Endothelial cell of umbilical vein (primary cell): ENCODE data around the gene ZNF471. TPM values are rescaled to one million over a fixed set of nuclear protein-coding genes. Genes with fewer than 3 reads are reported as not detected.

ENCODE experiments used
- Bru-seq: library from RNA; stranded (reverse); fragments of 400-500 nt; gene quantifications from one replicate; lab custom pipeline; 2021; lab: Mats Ljungman, UMichigan
- BruChase-seq, 2 experiments: library from RNA; stranded (reverse); fragments of 400-500 nt; gene quantifications; one replicate each; lab custom pipeline; 2021; lab: Mats Ljungman, UMichigan
- BruUV-seq: library from RNA; stranded (reverse); fragments of 400-500 nt; replicated peaks from 2 replicates; lab custom pipeline; 2021; lab: Mats Ljungman, UMichigan
- CTCF ChIA-PET: fragments of 300-600, 350-600 bp; sonication (Branson Sonifier 250); formaldehyde crosslinking; loops from one replicate; lab custom pipeline; 2021; ENCODE audit warnings: antibody characterized with exemption, inconsistent platforms; lab: Charles Lee
- POLR2A ChIA-PET: fragments of 300-600, 350-600 bp; sonication (Branson Sonifier 250); formaldehyde crosslinking; loops from one replicate; lab custom pipeline; 2021; ENCODE audit warnings: antibody characterized with exemption, inconsistent platforms; lab: Charles Lee
- DNase-seq: peaks from one replicate; pipeline ENCODE4 v3.0.0-alpha.2; 2011; ENCODE audit warnings: low read depth, low spot score
- FAIRE-seq: peaks from 2 replicates; lab custom pipeline; 2011; peaks lifted over from hg19 to GRCh38; lab: Jason Lieb, UNC
- H2AFZ ChIP-seq: 2 replicates; pipeline ENCODE4 v1.6.0; 2012; ENCODE audit warnings: low read depth, low read length, control low read depth, inconsistent platforms
- H3K27ac ChIP-seq: 2 replicates; pipeline ENCODE4 v1.5.1; 2011; ENCODE audit warnings: low read depth, mild to moderate bottlenecking, control low read depth, low read length, moderate library complexity; ENCODE audit not compliant: insufficient read depth
- H3K27me3 ChIP-seq, 2 experiments: 2 replicates each; pipeline versions ENCODE4 v1.6.0 to v1.6.1; 2011; ENCODE audit warnings: low read length in 2 of 2, mixed read lengths in 1 of 2; ENCODE audit not compliant: control insufficient read depth in 2 of 2, insufficient read depth in 2 of 2
- H3K36me3 ChIP-seq, 2 experiments: 2 replicates in 1 of 2; 3 replicates in 1 of 2; pipeline ENCODE4 v1.5.1; 2011; ENCODE audit warnings: low read length in 2 of 2, mild to moderate bottlenecking in 1 of 2, moderate library complexity in 1 of 2; ENCODE audit not compliant: control insufficient read depth in 2 of 2, insufficient read depth in 2 of 2; ENCODE audit errors: extremely low read depth in 1 of 2
- H3K4me1 ChIP-seq: 3 replicates; pipeline ENCODE4 v1.5.1; 2011; ENCODE audit warnings: mild to moderate bottlenecking, low read length; ENCODE audit not compliant: control insufficient read depth, insufficient read depth; ENCODE audit errors: extremely low read depth
- H3K4me2 ChIP-seq: 2 replicates; pipeline ENCODE4 v1.6.1; 2011; ENCODE audit warnings: low read length, control low read depth, mixed read lengths; ENCODE audit not compliant: insufficient read depth
- H3K4me3 ChIP-seq, 3 experiments: fragments of 200-600 bp in 1 of 3; sonication (generic), shearing (Covaris generic) in 1 of 3; replicated peaks in 1 of 3; 2 replicates each; pipeline ENCODE4 v1.5.1; 2011 to 2016; ENCODE audit warnings: control low read depth in 3 of 3, low read length in 3 of 3, mild to moderate bottlenecking in 2 of 3, inconsistent platforms in 1 of 3, low read depth in 1 of 3, moderate library complexity in 1 of 3; ENCODE audit not compliant: insufficient read depth in 1 of 3
- H3K79me2 ChIP-seq: 2 replicates; pipeline ENCODE4 v1.6.0; 2012; ENCODE audit warnings: low read length, inconsistent platforms; ENCODE audit not compliant: control insufficient read depth, insufficient read depth
- H3K9ac ChIP-seq: replicated peaks from 2 replicates; pipeline ENCODE3; 2011; ENCODE audit warnings: low read length, control low read depth; ENCODE audit not compliant: insufficient read depth; ENCODE audit errors: extremely low read depth
- H3K9me1 ChIP-seq: replicated peaks from 3 replicates; pipeline ENCODE4 v1.6.0; 2011; ENCODE audit warnings: mild to moderate bottlenecking, low read length; ENCODE audit not compliant: control insufficient read depth, insufficient read depth; ENCODE audit errors: extremely low read depth
- H3K9me3 ChIP-seq: replicated peaks from 2 replicates; pipeline ENCODE4 v1.5.1; 2012; ENCODE audit warnings: low read length, inconsistent platforms; ENCODE audit not compliant: control insufficient read depth, insufficient read depth
- H4K20me1 ChIP-seq: replicated peaks from 2 replicates; pipeline ENCODE3; 2011; ENCODE audit warnings: mild to moderate bottlenecking, low read length; ENCODE audit not compliant: control insufficient read depth, insufficient read depth; ENCODE audit errors: extremely low read depth
- EZH2 ChIP-seq: IDR thresholded peaks from 2 replicates; pipeline ENCODE4 v1.6.1; 2012; ENCODE audit warnings: borderline replicate concordance, low read depth, mild to moderate bottlenecking, moderate library complexity, low read length, inconsistent platforms; ENCODE audit not compliant: severe bottlenecking
- FOS ChIP-seq: IDR thresholded peaks from 2 replicates; pipeline ENCODE4 v1.6.1; 2011; ENCODE audit warnings: mild to moderate bottlenecking, low read length, moderate library complexity, borderline replicate concordance; ENCODE audit not compliant: insufficient read depth
- GATA2 ChIP-seq: IDR thresholded peaks from 2 replicates; pipeline ENCODE4 v1.7.0; 2011; ENCODE audit warnings: low read depth, mild to moderate bottlenecking, moderate library complexity, mixed read lengths, low read length; ENCODE audit not compliant: insufficient read length, insufficient read depth
- JUN ChIP-seq: IDR thresholded peaks from 2 replicates; pipeline ENCODE4 v1.6.1; 2011; ENCODE audit warnings: borderline replicate concordance, low read depth; ENCODE audit not compliant: insufficient read length, insufficient read depth
- MAX ChIP-seq: IDR thresholded peaks from 2 replicates; pipeline ENCODE4 v1.6.1; 2011; ENCODE audit not compliant: insufficient read depth, insufficient read length
- MYC ChIP-seq: IDR thresholded peaks from one replicate; pipeline ENCODE4 v1.6.1; 2011; ENCODE audit warnings: mild to moderate bottlenecking, low read depth, low read length
- POLR2A ChIP-seq: IDR thresholded peaks from 2 replicates; pipeline ENCODE4 v1.6.1; 2012; ENCODE audit warnings: low read depth, mild to moderate bottlenecking, control low read depth, low read length
- POLR2AphosphoS5 ChIP-seq: IDR thresholded peaks from 2 replicates; pipeline ENCODE4 v1.6.1; 2012; ENCODE audit warnings: low read depth, mild to moderate bottlenecking, control low read depth, low read length, moderate library complexity; ENCODE audit not compliant: insufficient read depth
- dilution Hi-C: fragments of 300-500 bp; cut with MboI; formaldehyde crosslinking; loops from one replicate; pipeline ENCODE4 v1.15.0; 2019; ENCODE audit warnings: low sequenced_read_pairs; ENCODE audit not compliant: extremely low pct_ligation_motif_present
- intact Hi-C: fragments of 100-400 bp; cut with micrococcal nuclease; formaldehyde crosslinking; loops from one replicate; pipeline ENCODE4 v1.10.0; 2022
- long read RNA-seq: library from polyadenylated mRNA; stranded (forward); transcript quantifications from one replicate; pipeline ENCODE4 v2.0.0, GENCODE V29; 2021
- polyA minus RNA-seq, 3 experiments: library from RNA; depleted of rRNA, polyadenylated mRNA; stranded (reverse); fragments of >200 nt; gene quantifications; 1 replicate in 1 of 3; 2 replicates in 2 of 3; pipeline ENCODE4 v1.2.3, GENCODE V29; 2011
- polyA plus RNA-seq, 4 experiments: library from polyadenylated mRNA; depleted of rRNA in 3 of 4; stranded (reverse) in 3 of 4; unstranded in 1 of 4; fragments of >200 nt; gene quantifications; 2 replicates each; pipeline versions ENCODE4 v1.2.1 to v1.2.3, GENCODE V29; 2011 to 2012; ENCODE audit warnings: missing spikeins in 1 of 4
- total RNA-seq: library from RNA; stranded (reverse); gene quantifications from 2 replicates; pipeline ENCODE4 v1.2.3, GENCODE V29; 2021
- TF ChIP-seq, protein P1 (sequence below), 2 donors: IDR thresholded peaks; 1 replicate in 1 of 2; 2 replicates in 1 of 2; pipeline ENCODE4 v1.5.1; 2011; ENCODE audit warnings: low read length in 2 of 2, mild to moderate bottlenecking in 2 of 2, moderate library complexity in 2 of 2, control low read depth in 1 of 2, inconsistent platforms in 1 of 2, low read depth in 1 of 2; ENCODE audit not compliant: insufficient read depth in 1 of 2; ENCODE audit errors: extremely low read depth in 1 of 2

ZNF471 gene
- total RNA-seq = 2.0 and 3.1 TPM in 2 replicates
- 0.70 and 0.92 TPM in 2 replicates for polyA plus RNA-seq
- 0.71 and 1.1 TPM in 2 replicates for polyA plus RNA-seq (2011; cell fraction: cytosol; rRNA removed)
- 5.8 and 6.2 TPM in 2 replicates for polyA plus RNA-seq (2011; cell fraction: nucleus; rRNA removed)
- 0.79 and 1.8 TPM in 2 replicates for polyA plus RNA-seq (2012)
- polyA minus RNA-seq = 2.4 and 2.7 TPM in 2 replicates
- not detected for polyA minus RNA-seq (2011; cell fraction: cytosol; rRNA and poly(A)+ RNA removed)
- 2.1 and 2.5 TPM in 2 replicates for polyA minus RNA-seq (2011; cell fraction: nucleus; rRNA and poly(A)+ RNA removed)
- percentile 42 among the genes with signal in this experiment for Bru-seq, nascent RNA
- percentile 52 among the genes with signal in this experiment for BruChase-seq, experiment 1, labeled RNA remaining after a 6-hour chase
- percentile 45 among the genes with signal in this experiment for BruChase-seq, experiment 2, labeled RNA remaining after a 2-hour chase
- long read RNA-seq, full-length matches to known transcripts = 2 of 3 reads
- long read RNA-seq, partial matches to known transcripts = 0 of 3 reads
- long read RNA-seq, other reads (novel, unspliced or antisense) = 1 of 3 reads

GRCh38 chr19:56507446-56508289, at the start of gene ZNF471:
Gene ZNF471 (plus strand): TSS chr19:56507855. CDS start chr19:56511572, 3,717 bp downstream.
- TF ChIP-seq GATA2 (no peak), MAX (peak; percentile 35)
- dilution Hi-C loops = no loop called here
- intact Hi-C loops = loop anchor here (1.0 kb wide), 4 partner anchors 29 to 103 kb away; partner anchors contain the start of genes ZFP28, ZNF470 and ZNF583
- CTCF ChIA-PET = no interaction called here
- Histone ChIP-seq H3K9me3 (no peaks in the 10 kb centered on the region), H3K4me2 (peak within 1 kb of the TSS; percentile 86), H2AFZ (peak within 1 kb of the TSS; percentile 98), H3K79me2 (no peaks in the 10 kb centered on the region), H3K4me1 (peaks cover 3% of the 10 kb centered on the region), H3K9ac (peak within 1 kb of the TSS; percentile 80), H3K27me3 (no peaks in the 10 kb centered on the region), H3K4me3 (peak within 1 kb of the TSS; percentile 44 to 78 (median 61)), H4K20me1 (no peaks in the 10 kb centered on the region), H3K9me1 (no peaks in the 10 kb centered on the region), H3K36me3 (no peaks in the 10 kb centered on the region), H3K27ac (peak within 1 kb of the TSS; percentile 70)
- POLR2A ChIA-PET = no interaction called here
- FAIRE-seq (peak; percentile 97), DNase-seq (peak; percentile 99)
- BruUV-seq = no TSS peak

- no peak overlapping the region for H3K4me2 ChIP-seq
- H3K4me3 ChIP-seq = no peak overlapping the region
- H3K4me1 ChIP-seq = no peaks in the 10 kb centered on the region
- dilution Hi-C loops = no loop called here
- FAIRE-seq (no peak), DNase-seq (no peak)
- H3K9ac ChIP-seq = no peak overlapping the region
- H3K27ac ChIP-seq = no peak overlapping the region
- no peaks in the 10 kb centered on the region for H3K36me3 ChIP-seq
- no TSS peak for BruUV-seq
- ChIA-PET CTCF (no interaction called here), POLR2A (no interaction called here)
- no peaks in the 10 kb centered on the region for H4K20me1 ChIP-seq
- intact Hi-C loops = no loop called here
- H3K27me3 ChIP-seq = no peaks in the 10 kb centered on the region
- H2AFZ ChIP-seq = no peak overlapping the region
- no peak for TF ChIP-seq MYC
- no peak for TF ChIP-seq EZH2
- TF ChIP-seq JUN = no peak
- no peak for TF ChIP-seq GATA2
- TF ChIP-seq POLR2A = no peak
- TF ChIP-seq POLR2AphosphoS5 = no peak
- TF ChIP-seq, protein P1, sequence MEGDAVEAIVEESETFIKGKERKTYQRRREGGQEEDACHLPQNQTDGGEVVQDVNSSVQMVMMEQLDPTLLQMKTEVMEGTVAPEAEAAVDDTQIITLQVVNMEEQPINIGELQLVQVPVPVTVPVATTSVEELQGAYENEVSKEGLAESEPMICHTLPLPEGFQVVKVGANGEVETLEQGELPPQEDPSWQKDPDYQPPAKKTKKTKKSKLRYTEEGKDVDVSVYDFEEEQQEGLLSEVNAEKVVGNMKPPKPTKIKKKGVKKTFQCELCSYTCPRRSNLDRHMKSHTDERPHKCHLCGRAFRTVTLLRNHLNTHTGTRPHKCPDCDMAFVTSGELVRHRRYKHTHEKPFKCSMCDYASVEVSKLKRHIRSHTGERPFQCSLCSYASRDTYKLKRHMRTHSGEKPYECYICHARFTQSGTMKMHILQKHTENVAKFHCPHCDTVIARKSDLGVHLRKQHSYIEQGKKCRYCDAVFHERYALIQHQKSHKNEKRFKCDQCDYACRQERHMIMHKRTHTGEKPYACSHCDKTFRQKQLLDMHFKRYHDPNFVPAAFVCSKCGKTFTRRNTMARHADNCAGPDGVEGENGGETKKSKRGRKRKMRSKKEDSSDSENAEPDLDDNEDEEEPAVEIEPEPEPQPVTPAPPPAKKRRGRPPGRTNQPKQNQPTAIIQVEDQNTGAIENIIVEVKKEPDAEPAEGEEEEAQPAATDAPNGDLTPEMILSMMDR (IDR thresholded peaks at IDR 0.05; ENCODE audit: extremely low read depth in 1 of 2, insufficient read depth in 1 of 2, low read depth in 1 of 2, low read length in 2 of 2) = no peak
- TF ChIP-seq FOS = no peak
- TF ChIP-seq MAX = no peak
- no peaks in the 10 kb centered on the region for H3K9me3 ChIP-seq
- H3K9me1 ChIP-seq = no peaks in the 10 kb centered on the region
- no peaks in the 10 kb centered on the region for H3K79me2 ChIP-seq
Measured at GRCh38 chr19:56474308-56474707, 33.3 kb upstream of the ZNF471 start.
